ENCODE measurements around the gene LHPP.
A peak's percentile ranks its signal among the peaks of the same experiment; 100 is the strongest.

Gene LHPP

DNA sequence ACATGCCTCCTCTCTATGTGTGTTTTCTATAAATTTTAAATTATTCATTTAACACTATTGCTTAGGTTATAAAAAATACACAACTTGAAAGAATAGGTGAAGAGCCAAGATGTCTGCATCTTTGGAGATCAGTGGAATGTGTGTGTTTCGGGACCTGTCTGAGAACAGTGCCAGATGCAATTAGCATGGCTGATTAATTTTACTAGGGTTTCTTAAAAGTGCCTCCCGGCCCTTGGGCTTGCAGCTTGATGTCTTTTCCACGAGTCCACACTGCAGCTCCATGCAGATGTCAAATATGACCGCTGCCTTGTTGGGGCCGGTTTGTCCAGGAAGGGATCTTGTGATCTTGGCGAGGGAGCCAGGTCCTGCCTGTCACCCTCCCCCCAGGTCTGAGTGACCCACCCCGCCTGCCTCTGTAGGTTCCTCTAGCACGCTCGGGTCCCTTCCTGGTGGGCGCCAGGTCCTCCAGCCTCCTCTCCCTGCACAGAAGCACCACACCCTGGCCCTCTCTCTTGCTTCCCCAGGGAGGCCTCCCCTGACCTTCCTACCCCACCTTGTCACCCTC, 20.7 kb downstream of the LHPP start:
- no peak for DNase-seq
- H4K91ac ChIP-seq (ENCODE audit: low read length): no peak overlapping the region
- H3K9me3 ChIP-seq (ENCODE audit: control insufficient read depth, low read length): peaks cover 6% of the 10 kb centered on the region
- 79% methylated on average over 10 of the region's 10 CpGs for WGBS
- H3K4me2 ChIP-seq (ENCODE audit: low read length, poor library complexity, severe bottlenecking): no peak overlapping the region
- H3K36me3 ChIP-seq (ENCODE audit: control insufficient read depth in 1 of 2, insufficient read depth in 2 of 2, low read depth in 1 of 2, low read length in 2 of 2): peaks cover 0 to 5% of the 10 kb centered on the region in 2 experiments
- no peak overlapping the region for H2BK12ac ChIP-seq (ENCODE audit: low read length in 2 of 2)
- no peak overlapping the region for H2BK15ac ChIP-seq (ENCODE audit: low read depth, poor library complexity, severe bottlenecking)
- no peak overlapping the region for H2AK5ac ChIP-seq (ENCODE audit: low read length, severe bottlenecking)
- peaks cover 12% of the 10 kb centered on the region for H3K4me1 ChIP-seq (ENCODE audit: control insufficient read depth, insufficient read depth, low read depth, low read length)
- no peak overlapping the region for H2BK5ac ChIP-seq (ENCODE audit: low read depth, low read length, poor library complexity, severe bottlenecking)
- no peaks in the 10 kb centered on the region for H3K27me3 ChIP-seq (ENCODE audit: control insufficient read depth in 1 of 2, insufficient read depth in 1 of 2, low read length in 2 of 2)
- no peak overlapping the region for H3K4ac ChIP-seq (ENCODE audit: low read depth in 1 of 2, low read length in 2 of 2)
- no peak overlapping the region for H4K8ac ChIP-seq (ENCODE audit: low read length)
- no peak overlapping the region for H3K18ac ChIP-seq (ENCODE audit: low read depth in 1 of 2, low read length in 2 of 2)
- no peak overlapping the region for H2BK120ac ChIP-seq (ENCODE audit: low read depth, low read length)
- no peak overlapping the region for H3K27ac ChIP-seq (ENCODE audit: low read length, poor library complexity, severe bottlenecking)
- H3K4me3 ChIP-seq (ENCODE audit: insufficient read depth in 1 of 2, low read depth in 1 of 2, low read length in 2 of 2): no peak overlapping the region
- H3K9ac ChIP-seq (ENCODE audit: low read length): no peak overlapping the region
- no peak overlapping the region for H2AFZ ChIP-seq (ENCODE audit: low read depth, low read length)
- H3K14ac ChIP-seq (ENCODE audit: low read length in 2 of 2): peak overlapping the region in 1 of 2 experiments; percentile 37
- peak overlapping the region in 1 of 2 experiments; percentile 73 for H3K23ac ChIP-seq (ENCODE audit: low read length in 2 of 2)
- peaks cover 16% of the 10 kb centered on the region for H3K79me1 ChIP-seq (replicated peaks; ENCODE audit: low read length, poor library complexity, severe bottlenecking)

DNA sequence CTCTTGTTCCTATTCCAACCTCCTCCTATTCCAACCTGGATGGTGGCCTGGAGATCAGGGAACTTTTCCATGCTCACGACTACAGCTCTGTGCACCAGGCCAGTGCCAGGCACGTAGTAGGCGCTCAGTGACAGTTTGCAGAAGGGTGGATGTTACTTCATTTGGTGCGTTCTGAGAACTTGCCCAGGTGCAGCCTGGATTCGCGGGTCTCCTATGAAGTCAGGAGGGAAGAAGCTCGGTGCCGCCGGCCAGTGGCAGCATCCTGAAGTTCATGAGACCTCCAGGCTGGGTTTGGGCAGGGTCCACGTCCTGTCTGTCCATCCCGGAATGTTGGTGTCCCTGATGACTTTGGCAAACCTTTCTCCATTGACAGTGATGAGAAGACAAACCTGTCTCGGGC, 21.3 kb downstream of the LHPP start:
- Histone ChIP-seq H3K27me3 (ENCODE audit: control insufficient read depth in 1 of 2, insufficient read depth in 1 of 2, low read length in 2 of 2) (no peaks in the 10 kb centered on the region), H3K4me1 (ENCODE audit: control insufficient read depth, insufficient read depth, low read depth, low read length) (peaks cover 6% of the 10 kb centered on the region), H3K9ac (ENCODE audit: low read length) (no peak overlapping the region), H2AFZ (ENCODE audit: low read depth, low read length) (no peak overlapping the region), H3K79me1 (replicated peaks; ENCODE audit: low read length, poor library complexity, severe bottlenecking) (peaks cover 14% of the 10 kb centered on the region), H2AK5ac (ENCODE audit: low read length, severe bottlenecking) (no peak overlapping the region), H3K14ac (ENCODE audit: low read length in 2 of 2) (no peak overlapping the region), H2BK5ac (ENCODE audit: low read depth, low read length, poor library complexity, severe bottlenecking) (no peak overlapping the region), H3K4ac (ENCODE audit: low read depth in 1 of 2, low read length in 2 of 2) (no peak overlapping the region), H2BK15ac (ENCODE audit: low read depth, poor library complexity, severe bottlenecking) (no peak overlapping the region), H3K9me3 (ENCODE audit: control insufficient read depth, low read length) (peaks cover 6% of the 10 kb centered on the region), H3K27ac (ENCODE audit: low read length, poor library complexity, severe bottlenecking) (no peak overlapping the region), H3K23ac (ENCODE audit: low read length in 2 of 2) (no peak overlapping the region), H3K36me3 (ENCODE audit: control insufficient read depth in 1 of 2, insufficient read depth in 2 of 2, low read depth in 1 of 2, low read length in 2 of 2) (peaks cover 0 to 5% of the 10 kb centered on the region in 2 experiments), H4K91ac (ENCODE audit: low read length) (no peak overlapping the region), H2BK12ac (ENCODE audit: low read length in 2 of 2) (no peak overlapping the region), H2BK120ac (ENCODE audit: low read depth, low read length) (no peak overlapping the region), H3K4me3 (ENCODE audit: insufficient read depth in 1 of 2, low read depth in 1 of 2, low read length in 2 of 2) (no peak overlapping the region), H4K8ac (ENCODE audit: low read length) (no peak overlapping the region), H3K18ac (ENCODE audit: low read depth in 1 of 2, low read length in 2 of 2) (no peak overlapping the region), H3K4me2 (ENCODE audit: low read length, poor library complexity, severe bottlenecking) (no peak overlapping the region)
- DNase-seq: no peak
- WGBS: 87% methylated on average over 12 of the region's 12 CpGs

DNA sequence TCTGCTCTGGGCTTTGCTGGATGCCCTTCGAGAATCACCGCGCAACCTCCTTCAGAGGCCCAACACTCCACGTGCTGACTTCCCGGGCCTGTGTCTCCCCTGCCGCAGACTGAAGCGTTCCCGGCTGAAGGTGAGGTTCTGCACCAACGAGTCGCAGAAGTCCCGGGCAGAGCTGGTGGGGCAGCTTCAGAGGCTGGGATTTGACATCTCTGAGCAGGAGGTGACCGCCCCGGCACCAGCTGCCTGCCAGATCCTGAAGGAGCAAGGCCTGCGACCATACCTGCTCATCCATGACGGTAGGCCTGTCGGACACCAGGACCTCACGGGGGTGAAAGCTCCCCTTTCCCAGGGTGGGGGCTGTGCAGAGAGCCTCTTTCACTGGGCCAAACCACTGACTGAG, 22.4 kb downstream of the LHPP start:
- no peak overlapping the region for H4K8ac ChIP-seq (ENCODE audit: low read length)
- no peak overlapping the region for H2BK5ac ChIP-seq (ENCODE audit: low read depth, low read length, poor library complexity, severe bottlenecking)
- H3K23ac ChIP-seq (ENCODE audit: low read length in 2 of 2): no peak overlapping the region
- H2AFZ ChIP-seq (ENCODE audit: low read depth, low read length): no peak overlapping the region
- H3K36me3 ChIP-seq (ENCODE audit: control insufficient read depth in 1 of 2, insufficient read depth in 2 of 2, low read depth in 1 of 2, low read length in 2 of 2): peaks cover 5 to 7% of the 10 kb centered on the region in 2 experiments
- H3K27ac ChIP-seq (ENCODE audit: low read length, poor library complexity, severe bottlenecking): no peak overlapping the region
- 96% methylated on average over 17 of the region's 17 CpGs for WGBS
- no peak overlapping the region for H3K4ac ChIP-seq (ENCODE audit: low read depth in 1 of 2, low read length in 2 of 2)
- DNase-seq: no peak
- no peak overlapping the region for H3K18ac ChIP-seq (ENCODE audit: low read depth in 1 of 2, low read length in 2 of 2)
- H2BK120ac ChIP-seq (ENCODE audit: low read depth, low read length): no peak overlapping the region
- no peak overlapping the region for H3K14ac ChIP-seq (ENCODE audit: low read length in 2 of 2)
- H4K91ac ChIP-seq (ENCODE audit: low read length): no peak overlapping the region
- no peak overlapping the region for H3K9ac ChIP-seq (ENCODE audit: low read length)
- no peak overlapping the region for H2AK5ac ChIP-seq (ENCODE audit: low read length, severe bottlenecking)
- peaks cover 6% of the 10 kb centered on the region for H3K9me3 ChIP-seq (ENCODE audit: control insufficient read depth, low read length)
- H3K79me1 ChIP-seq (replicated peaks; ENCODE audit: low read length, poor library complexity, severe bottlenecking): peaks cover 7% of the 10 kb centered on the region
- peaks cover 2% of the 10 kb centered on the region for H3K4me1 ChIP-seq (ENCODE audit: control insufficient read depth, insufficient read depth, low read depth, low read length)
- H3K4me2 ChIP-seq (ENCODE audit: low read length, poor library complexity, severe bottlenecking): no peak overlapping the region
- H3K27me3 ChIP-seq (ENCODE audit: control insufficient read depth in 1 of 2, insufficient read depth in 1 of 2, low read length in 2 of 2): no peaks in the 10 kb centered on the region
- H2BK15ac ChIP-seq (ENCODE audit: low read depth, poor library complexity, severe bottlenecking): no peak overlapping the region
- no peak overlapping the region for H3K4me3 ChIP-seq (ENCODE audit: insufficient read depth in 1 of 2, low read depth in 1 of 2, low read length in 2 of 2)
- H2BK12ac ChIP-seq (ENCODE audit: low read length in 2 of 2): no peak overlapping the region

DNA sequence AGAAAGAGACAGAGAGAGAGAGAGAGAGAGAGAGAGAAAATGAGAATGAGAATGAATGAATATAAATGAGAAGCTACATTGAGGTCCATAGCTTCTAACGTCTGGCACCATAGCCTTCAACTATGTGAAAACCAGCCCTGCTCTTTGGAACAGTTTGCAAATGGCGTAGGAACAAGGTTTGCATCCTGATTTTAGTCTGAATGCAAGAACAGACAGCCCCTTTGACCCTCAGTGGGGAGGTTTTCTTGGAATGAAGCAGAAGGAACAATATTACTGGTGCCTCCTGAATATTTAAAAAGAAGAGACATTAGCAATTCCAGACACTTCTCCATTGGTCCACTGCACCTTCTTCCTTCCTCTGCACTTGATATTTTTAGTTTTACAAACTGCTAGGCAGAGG, 23.0 kb downstream of the LHPP start:
- Histone ChIP-seq H2BK5ac (ENCODE audit: low read depth, low read length, poor library complexity, severe bottlenecking) (no peak overlapping the region), H3K27me3 (ENCODE audit: control insufficient read depth in 1 of 2, insufficient read depth in 1 of 2, low read length in 2 of 2) (no peaks in the 10 kb centered on the region), H3K4ac (ENCODE audit: low read depth in 1 of 2, low read length in 2 of 2) (no peak overlapping the region), H2BK120ac (ENCODE audit: low read depth, low read length) (no peak overlapping the region), H3K79me1 (replicated peaks; ENCODE audit: low read length, poor library complexity, severe bottlenecking) (peaks cover 3% of the 10 kb centered on the region), H3K9ac (ENCODE audit: low read length) (no peak overlapping the region), H2AFZ (ENCODE audit: low read depth, low read length) (no peak overlapping the region), H3K27ac (ENCODE audit: low read length, poor library complexity, severe bottlenecking) (no peak overlapping the region), H3K23ac (ENCODE audit: low read length in 2 of 2) (no peak overlapping the region), H3K9me3 (ENCODE audit: control insufficient read depth, low read length) (peaks cover 6% of the 10 kb centered on the region), H3K4me1 (ENCODE audit: control insufficient read depth, insufficient read depth, low read depth, low read length) (peaks cover 2% of the 10 kb centered on the region), H3K4me3 (ENCODE audit: insufficient read depth in 1 of 2, low read depth in 1 of 2, low read length in 2 of 2) (no peak overlapping the region), H3K18ac (ENCODE audit: low read depth in 1 of 2, low read length in 2 of 2) (no peak overlapping the region), H3K36me3 (ENCODE audit: control insufficient read depth in 1 of 2, insufficient read depth in 2 of 2, low read depth in 1 of 2, low read length in 2 of 2) (peaks cover 5 to 7% of the 10 kb centered on the region in 2 experiments), H2BK12ac (ENCODE audit: low read length in 2 of 2) (no peak overlapping the region), H2AK5ac (ENCODE audit: low read length, severe bottlenecking) (no peak overlapping the region), H3K4me2 (ENCODE audit: low read length, poor library complexity, severe bottlenecking) (no peak overlapping the region), H4K8ac (ENCODE audit: low read length) (no peak overlapping the region), H4K91ac (ENCODE audit: low read length) (no peak overlapping the region), H3K14ac (ENCODE audit: low read length in 2 of 2) (no peak overlapping the region), H2BK15ac (ENCODE audit: low read depth, poor library complexity, severe bottlenecking) (no peak overlapping the region)
- 96% methylated on average over 2 of the region's 2 CpGs for WGBS
- DNase-seq: no peak
